GM19099 (cell line): ENCODE data around the gene POU1F1.

Experiments used
- POLR2A ChIP-seq: IDR thresholded peaks from 3 replicates; pipeline ENCODE4 v1.6.1; 2011; ENCODE audit warnings: low read depth; ENCODE audit not compliant: insufficient read length; ENCODE audit errors: extremely low read depth

POU1F1 gene

GRCh38 chr3:87219611-87220010 is 56.8 kb downstream of the POU1F1 start:
- no peak for TF ChIP-seq POLR2A

- no peak for TF ChIP-seq POLR2A
Measured at GRCh38 chr3:87218560-87218959, 57.8 kb downstream of the POU1F1 start.
